ENCODE results near the gene SSBP1.
"Not testable (repeated sequence)": the region's sequence is repeated elsewhere in the genome, so short reads cannot be mapped to it uniquely, and the experiment has no call there.

SSBP1 gene

DNA sequence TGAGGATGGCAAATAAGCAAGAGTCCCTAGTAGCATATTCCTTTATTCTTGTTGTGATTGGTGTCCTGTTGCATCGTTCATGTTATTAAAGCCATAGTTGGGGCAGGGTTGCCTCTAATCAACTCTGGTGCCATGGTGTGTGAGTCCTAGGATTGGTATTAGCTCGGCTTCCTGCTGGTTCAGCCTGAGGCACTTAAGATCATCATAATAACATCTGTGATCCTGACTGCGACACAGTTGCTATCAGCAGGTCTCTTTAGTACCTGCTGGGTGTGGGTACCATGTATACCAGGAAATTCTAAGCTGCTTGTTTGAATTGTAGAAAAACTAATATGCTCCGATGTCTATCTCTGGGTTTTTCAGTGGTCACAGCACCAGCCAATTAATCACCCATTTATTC is 28.4 kb upstream of the SSBP1 start:
- DNase-seq: no peak

DNA sequence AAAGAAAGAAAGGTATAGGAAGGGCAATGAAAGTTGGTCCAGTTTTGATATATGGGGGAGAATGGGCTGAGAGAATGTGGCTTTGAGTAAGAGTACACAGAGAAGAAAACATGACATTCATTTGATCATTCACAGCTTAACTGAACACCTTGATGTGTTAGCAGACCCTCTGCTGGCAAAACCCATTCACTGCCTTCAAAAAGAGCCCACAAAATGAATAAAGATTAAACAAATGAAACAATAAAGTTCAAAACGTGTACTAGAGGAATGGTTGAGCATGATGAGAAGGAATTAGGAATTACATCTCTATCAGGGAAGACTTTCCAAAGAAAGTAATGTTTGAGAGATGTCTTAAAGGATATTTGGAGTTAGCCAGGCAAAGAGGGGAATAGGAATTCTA is 27.9 kb upstream of the SSBP1 start:
- DNase-seq: no peak

DNA sequence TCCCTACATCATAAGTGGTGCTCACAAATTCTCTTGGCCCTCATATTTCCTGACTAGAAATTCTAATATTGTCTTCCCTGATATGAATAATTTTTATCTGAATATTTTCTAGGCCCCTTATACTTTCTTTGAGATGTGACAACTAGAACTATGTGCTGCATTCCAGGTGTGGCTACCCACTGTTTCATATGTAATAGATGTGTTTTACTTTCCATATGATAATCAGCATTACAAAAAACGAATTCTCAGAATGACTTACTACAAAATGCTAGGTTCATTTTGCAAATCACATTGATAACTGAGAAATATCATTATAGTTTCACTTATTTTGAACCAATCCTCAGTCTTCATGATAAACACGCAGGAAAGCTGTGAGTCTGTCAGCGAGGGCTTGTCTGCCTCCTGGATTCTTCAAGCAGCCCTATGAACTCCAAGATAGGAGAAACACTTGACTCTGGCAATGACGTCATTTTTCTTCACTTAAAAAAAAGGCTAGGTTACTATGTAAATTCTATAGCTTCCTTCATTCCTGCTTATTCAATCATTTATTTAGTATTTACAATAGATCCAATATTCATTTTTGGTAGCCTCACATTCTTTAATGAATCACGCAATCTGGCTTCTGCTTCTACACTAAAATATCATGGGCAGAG is 25.4 kb upstream of the SSBP1 start:
- DNase-seq: no peak

DNA sequence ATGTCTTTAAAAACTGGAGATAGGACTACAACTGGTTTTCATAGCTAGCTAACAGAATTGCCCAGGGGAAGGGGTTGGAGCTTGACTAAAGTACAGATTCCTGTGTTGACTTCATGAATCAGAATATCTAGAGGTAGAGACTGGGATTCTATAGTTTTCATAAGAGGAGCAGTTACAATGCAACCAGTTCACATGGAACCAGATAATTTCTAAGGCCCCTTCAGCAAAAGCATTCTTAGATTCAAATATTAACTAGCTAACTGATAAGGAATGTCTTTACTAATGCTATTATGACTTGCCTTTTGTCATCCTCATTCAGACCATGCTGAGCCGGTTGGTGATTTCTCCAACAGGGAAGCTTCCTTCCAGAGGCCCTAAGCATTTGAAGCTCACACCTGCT is 24.3 kb upstream of the SSBP1 start:
- DNase-seq: no peak

DNA sequence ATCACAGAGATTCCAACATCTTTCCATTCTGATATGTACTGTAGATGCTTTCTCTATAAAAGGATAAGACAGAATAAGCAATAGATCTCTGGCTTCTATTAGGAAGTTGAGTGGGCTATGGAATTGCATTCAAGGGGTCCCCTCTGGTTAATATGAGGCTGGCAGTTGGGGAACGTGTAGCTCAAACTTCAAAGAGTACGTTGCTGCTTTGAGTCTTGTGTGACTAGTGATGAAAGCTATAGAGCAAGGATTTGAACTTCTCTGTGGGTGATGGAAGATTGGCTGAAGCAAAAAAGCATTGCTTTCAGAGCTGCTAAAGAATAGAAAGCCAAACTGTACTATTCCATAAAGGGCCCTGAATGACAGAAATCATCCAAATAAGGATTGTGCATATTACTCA is 23.6 kb upstream of the SSBP1 start:
- no peak for DNase-seq

DNA sequence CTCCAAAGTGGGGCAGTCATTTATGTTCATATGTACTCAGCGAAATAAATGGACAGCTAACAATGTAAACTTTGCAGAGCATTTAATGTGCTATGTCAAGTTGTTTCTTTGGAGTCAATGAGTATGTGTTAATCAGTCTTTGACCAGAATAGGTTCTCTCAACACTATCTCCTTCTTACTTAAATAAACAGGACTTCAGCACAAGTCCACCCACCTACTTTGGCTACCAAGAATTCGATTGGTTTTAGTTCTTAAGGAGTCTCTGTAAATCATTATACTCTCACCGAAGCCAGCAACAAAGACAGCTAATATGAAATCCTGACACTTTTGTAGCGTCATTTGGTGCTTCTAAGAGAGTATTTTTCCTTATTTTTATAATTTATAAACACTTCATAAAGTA is 23.1 kb upstream of the SSBP1 start:
- DNase-seq: no peak

DNA sequence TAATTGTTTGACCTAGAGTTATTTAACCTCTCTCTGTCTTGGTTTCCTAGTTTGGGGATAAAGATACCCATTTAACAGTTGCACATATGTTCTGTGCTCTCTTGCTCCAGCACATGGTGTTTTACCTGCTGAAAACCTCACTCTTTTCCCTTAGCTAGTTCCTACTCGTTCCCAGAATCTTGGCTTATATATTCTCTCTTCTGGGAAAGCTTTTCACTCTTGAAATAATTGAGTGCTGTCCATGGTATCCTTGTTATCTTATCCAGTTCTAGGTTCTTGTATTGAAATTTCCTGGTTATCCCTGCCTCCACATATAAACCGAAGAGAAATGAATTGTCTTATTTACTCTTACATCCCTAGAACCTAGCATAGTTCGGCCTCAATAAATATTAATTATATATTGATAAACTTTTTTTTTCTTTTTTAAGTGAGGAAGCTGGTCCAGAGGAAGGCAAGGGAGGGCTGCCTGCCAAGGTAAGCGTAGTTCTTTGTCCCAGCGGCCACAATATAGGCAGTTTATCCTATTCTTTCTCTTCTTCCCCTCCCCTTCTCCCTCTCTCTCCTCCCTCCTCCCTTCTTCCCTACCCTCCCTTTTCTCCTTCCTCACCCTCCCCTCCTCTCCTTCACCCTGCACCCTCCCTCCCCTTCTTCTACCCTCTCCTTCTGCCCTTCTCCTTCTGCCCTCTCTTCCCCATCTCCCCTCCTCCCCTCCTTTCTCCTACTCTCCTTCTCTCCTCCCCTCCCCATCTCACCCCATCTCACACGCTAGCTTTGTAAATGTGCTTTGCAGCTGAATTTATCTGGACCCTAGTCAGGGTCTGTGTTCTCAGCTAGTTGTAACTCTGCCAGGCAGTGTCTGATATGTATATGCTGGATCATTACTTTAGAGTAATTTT is 22.1 kb upstream of the SSBP1 start:
- DNase-seq: no peak

DNA sequence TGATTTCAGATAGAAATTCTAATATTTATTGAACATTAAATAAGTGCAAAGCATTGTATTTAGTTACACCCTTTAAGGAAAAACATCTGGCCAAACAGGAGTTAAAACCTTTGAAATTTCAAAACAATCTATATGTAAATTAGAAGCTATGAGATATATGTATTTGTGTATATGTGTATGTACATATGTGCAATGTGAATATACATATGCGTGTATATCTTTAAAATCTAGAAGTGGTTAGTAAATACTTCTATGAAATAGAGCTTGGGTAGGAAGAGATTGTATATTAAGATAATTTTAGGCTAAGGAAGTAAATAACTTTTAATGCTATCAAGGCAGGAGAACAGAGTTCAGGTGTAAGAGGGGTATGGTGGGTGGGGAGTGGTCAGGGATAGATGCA is 20.7 kb upstream of the SSBP1 start:
- no peak for DNase-seq

DNA sequence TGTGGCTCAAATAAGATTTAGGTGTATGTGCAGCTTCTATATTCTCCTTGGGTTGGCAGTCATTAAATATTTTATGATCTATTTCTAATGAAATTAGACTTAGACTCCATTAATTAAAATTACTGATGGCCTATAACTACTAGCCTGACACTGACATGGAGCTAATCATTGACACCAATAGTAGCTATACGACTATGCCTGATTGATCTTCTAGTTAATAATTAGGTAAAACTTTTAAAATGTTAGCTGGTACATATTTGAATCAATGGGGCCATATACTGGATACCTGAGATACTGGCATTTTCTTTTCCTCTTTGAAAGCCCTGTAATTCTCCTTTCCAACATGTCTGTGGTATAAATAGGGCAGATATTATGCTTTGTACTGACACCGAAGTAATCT is 15.6 kb upstream of the SSBP1 start:
- no peak for DNase-seq

DNA sequence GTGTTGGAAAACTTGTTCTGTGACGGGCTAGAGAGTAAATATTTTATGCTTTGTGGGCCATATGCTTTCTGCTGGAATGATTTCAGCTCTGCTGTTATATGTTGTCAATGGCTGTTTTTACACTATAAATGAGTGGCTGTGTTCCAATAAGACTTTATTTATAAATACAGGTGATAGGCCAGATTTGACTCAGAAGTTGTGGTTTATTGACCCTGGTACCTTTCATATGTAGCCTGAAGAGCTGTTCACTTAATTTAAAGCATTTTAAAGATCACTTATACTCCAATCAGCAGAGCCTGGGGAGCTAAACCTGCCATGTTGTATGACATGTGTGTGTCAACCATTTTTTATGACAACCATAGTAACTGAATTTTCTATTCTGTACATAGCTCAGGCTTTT is 9.1 kb upstream of the SSBP1 start:
- no peak for DNase-seq

DNA sequence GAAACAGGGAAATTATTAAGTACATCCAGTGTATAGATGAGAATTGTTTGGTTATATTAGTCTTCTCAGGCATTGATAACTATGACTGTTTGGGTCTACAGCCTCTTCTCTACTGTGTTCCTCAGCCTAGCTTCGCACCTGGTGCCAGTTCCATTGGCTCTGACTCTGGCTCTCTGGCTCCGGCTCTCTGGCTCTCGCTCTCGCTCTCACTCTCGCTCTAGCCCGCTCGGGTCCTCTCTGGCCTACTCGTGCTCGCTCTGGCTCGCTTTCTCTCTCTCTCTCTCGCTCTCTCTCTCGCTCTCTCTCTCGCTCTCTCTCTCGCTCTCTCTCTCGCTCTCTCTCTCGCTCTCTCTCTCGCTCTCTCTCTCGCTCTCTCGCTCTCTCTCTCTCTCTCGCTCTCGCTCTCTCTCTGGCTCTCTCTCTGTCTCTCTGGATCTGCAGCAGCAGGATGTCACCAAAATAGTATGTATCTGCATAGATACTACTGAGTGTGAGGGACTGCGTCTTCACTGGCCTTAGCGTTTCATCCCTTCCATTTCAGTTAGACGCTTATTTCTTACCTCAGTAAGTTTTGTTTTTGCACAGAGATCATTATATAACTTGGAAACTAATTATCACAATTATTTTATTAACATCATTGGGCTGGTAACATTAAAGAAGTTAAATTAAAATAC is 6.5 kb upstream of the SSBP1 start:
- no peak for DNase-seq

DNA sequence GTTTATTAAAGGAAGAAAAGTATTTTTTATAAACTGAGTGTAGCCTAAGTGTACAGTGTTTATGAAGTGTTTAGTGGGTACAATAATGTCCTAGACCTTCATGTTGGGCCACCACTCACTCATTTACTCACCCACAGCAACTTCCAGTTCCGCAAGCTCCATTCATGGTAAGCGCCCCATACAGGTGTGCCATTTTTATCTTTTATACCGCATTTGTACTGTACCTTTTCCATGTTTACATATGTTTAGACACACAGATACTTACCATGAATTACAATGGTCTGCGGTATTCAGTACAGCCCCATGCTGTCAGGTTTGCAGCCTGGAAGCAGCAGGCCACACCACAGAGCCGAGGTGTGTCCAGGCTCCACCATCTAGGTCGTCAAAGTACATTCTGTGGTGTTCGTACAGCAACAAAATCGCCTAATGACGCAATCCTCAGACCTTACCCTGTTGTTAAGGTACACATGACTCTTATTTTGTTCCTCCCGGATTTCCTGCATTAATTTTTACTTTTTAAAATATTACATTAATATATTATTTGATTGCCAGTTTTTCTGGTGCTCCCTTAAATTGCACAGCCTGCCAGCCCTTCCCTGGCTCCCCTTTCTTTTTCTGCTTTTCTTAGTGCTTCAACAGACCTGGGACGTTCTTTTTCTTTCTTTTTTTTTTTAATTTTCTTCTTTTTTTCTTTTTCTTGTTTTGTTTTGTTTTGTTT is 881 bp upstream of the SSBP1 start:
- DNase-seq: no peak

DNA sequence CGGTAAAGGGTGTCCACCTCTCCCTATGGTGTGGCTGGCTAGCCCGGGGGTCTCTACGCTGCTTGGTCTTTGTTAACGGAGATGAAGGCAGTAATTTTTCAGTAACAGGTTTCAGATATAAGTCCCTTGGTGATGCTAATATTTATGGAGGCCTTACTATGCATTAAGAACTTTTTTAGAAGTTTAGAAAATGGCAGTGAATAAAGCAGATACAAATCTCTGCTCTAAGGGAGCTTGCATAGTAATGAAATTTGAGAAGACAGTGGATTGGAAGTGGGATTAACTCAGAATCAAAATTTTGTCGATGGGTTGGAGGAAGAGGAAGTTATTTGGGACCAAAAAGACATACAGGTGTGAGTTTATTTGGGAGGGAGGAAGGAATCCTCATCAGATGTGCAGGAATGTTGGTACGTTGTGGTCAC is 445 bp downstream of the SSBP1 start:
- no peak for DNase-seq

DNA sequence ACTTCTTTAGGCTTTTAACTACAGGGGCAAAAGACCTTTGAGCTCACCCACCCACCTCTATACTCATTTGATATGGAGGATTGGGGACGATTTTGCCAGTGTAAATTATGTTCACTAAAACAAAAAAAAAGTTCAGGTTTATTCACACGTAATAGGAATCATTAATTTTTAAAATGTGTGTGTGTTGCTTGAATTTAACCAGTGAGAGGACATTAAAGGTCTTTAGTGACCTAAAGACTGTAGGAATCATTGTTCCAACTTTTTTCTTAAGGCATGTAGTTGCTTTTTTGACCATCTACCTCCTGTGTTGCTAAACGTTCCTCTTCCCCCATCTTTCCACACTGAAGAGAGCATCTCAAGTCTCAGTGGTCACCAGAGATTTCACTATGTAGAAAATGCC is 1.1 kb downstream of the SSBP1 start:
- DNase-seq: no peak

DNA sequence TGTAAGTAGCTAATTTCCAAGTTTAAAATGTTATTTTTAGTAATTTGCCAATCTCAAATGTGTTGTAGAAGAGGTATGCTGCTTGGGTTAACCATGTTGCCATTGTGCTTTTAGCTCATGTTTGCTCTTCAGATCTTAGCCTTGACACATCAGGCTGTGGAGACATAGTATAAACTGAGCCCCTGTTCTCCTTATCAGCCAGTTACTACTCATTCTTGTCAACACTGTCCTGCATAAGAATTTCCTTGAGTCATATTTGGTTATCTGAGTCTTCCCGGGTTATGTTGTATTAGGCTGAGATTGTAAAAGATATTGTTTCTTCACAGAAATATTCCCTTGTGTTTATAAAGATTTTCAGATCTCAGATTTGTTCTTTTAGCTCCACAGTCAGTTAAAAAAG is 4.1 kb downstream of the SSBP1 start:
- no peak for DNase-seq

DNA sequence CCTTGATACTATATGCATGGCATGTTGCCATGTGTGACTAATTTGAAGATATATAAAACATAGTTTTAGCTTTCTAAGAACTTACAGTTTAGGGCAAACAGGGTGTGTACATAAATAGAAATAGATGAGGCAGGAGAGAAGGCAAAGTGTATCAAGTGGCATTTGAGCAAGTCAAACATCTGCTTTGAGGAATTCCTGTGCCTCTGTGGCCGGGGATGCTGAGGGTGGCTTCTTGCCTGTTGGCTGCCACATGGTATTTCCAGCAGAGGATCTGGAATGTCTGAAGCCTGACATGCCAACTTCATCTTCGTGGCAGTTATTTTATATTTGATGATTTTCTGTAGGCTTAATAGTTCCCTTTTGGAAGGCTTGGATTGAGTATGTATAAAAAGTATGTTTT is 6.0 kb downstream of the SSBP1 start:
- DNase-seq: no peak

DNA sequence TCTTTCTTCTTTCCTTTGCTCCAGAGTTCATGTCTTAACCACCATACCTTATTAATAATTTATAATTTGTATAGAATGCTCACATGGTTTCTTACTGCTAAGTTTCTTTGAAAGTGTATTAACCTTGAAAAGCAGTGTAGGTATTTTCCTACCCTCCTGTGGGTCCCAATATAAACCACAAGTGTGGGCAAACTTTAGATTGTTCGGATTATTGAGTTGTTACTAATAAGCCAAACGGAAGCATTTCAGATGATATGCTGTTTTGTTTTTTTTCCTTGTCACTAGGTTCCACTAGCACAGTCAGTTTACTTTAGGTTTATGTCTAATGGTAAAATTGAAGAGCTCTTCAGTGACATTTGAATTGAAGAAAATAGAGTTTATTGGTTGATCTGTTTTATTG is 10.2 kb downstream of the SSBP1 start:
- DNase-seq: no peak

DNA sequence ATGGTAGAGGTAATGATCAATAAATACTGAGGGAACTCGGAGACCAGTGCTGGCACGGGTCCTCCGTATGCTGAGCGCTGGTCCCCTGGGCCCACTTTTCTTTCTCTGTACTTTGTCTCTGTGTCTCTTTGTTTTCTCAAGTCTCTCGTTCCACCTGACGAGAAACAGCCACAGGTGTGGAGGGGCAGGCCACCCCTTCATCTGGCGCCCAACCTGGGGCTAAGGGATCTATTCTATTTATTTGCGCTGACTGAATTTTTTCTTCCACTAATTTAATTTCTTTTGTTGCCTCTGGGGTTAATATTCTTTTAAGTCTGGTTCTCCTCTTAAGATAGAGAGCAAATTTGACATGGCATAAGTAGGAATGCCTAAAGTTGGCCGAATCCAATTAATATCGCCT is 13.7 kb downstream of the SSBP1 start:
- not testable (repeated sequence) for DNase-seq

DNA sequence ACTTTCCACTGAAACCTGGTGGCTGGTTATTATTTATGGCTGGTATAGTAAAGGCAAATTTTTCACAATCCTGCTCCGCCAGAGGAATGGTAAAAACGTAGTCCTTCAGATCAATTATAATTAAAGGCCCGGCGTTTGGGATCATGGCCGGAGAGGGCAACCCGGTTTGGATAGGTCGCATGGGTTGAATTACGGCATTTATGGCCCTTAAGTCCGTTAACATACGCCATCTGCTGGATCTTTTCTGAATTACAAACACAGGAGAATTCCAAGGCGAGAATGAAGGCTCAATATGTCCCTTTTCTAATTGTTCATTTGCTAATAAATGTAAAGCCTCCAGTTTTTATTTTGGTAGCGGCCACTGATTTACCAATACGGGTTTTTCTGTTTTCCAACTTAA is 14.5 kb downstream of the SSBP1 start:
- DNase-seq: no peak

DNA sequence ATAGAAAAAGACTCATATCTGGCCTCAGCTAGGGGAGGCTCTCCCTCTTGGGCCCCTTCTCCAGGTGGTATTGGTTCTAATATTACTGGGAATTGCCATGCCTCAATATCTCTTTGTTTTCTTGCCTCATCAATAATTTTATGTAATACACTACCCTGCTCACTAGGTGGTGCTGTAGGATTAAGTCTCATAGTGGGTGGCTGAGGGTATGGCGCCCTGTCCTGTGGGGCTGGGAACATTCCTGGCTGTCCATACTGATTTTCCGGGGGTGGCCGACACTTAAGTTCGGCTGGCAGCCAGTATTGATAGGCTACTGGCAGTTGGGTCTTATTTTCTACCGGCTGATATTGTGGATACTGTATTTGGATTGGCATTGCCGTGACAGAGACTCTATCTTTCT is 16.8 kb downstream of the SSBP1 start:
- DNase-seq: no peak

DNA sequence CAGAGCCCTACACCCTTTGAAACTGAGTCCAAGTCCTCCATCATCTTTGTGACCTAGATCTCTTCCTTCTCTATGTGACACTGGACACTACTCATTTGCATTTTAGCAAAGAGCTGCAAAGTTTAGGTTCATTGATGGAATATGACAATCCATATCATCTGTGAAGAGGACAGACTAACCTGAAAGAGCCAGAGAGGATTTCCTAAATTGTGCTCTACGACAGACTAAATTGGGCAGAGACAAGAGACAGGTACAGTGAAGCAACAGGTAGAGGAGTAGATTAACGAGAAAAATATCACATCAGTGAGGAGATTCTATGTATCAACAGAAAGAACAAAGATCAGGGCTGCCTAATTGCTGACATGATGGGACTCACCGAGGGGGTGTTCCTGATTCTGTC is 25.6 kb downstream of the SSBP1 start, which contains the start of gene TAS2R3:
Gene TAS2R3 (plus strand): TSS at position 301 of the 400 bp plus-strand sequence. CDS start 62 bp downstream, at position 363.
- DNase-seq: no peak

DNA sequence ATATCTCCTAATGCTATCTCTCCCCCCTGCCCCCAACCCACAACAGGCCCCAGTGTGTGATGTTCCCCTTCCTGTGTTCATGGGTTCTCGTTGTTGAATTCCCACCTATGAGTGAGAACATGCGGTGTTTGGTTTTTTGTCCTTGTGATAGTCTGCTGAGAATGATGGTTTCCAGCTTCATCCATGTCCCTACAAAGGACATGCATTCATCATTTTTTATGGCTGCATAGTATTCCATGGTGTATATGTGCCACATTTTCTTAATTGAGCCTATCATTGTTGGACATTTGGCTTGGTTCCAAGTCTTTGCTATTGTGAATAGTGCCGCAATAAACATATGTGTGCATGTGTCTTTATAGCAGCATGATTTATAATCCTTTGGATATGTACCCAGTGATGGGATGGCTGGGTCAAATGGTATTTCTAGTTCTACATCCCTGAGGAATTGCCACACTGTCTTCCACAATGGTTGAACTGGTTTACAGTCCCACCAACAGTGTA is 32.0 kb downstream of the SSBP1 start:
- not testable (repeated sequence) for DNase-seq

DNA sequence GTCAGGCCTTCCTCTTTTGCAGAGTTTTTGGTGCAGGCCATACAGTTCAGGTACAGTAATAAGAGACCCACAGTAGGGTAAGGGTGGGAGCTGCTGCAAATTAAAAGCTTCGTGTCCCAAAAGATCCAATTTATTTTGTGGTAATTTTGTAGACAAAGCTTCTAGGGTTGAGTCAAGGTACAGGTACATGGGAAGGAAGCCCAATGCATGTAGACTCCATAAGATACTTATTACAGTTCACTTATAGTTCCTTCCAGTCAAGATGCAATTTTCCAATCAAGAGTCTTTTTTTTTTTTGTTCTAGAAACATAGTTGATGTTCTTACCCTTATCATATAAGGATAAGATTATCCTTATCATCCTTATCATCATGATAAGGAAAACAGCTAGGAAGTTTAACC is 38.2 kb downstream of the SSBP1 start, which contains the start of gene TAS2R4:
Gene TAS2R4 (plus strand): TSS at position 301 of the 400 bp plus-strand sequence. CDS start 1,815 bp downstream, outside the sequence.
- no peak for DNase-seq
